Erythroblast (primary cell): ENCODE data around the gene LRP1B.

ENCODE experiments used
- GATA1 ChIP-seq: IDR thresholded peaks from 2 replicates; pipeline ENCODE4 v1.6.1; 2011; ENCODE audit warnings: low read depth, mild to moderate bottlenecking, control low read depth, low read length, moderate library complexity
- POLR2A ChIP-seq: IDR thresholded peaks from 2 replicates; pipeline ENCODE4 v1.6.1; 2011; ENCODE audit warnings: mild to moderate bottlenecking, low read length

DNA sequence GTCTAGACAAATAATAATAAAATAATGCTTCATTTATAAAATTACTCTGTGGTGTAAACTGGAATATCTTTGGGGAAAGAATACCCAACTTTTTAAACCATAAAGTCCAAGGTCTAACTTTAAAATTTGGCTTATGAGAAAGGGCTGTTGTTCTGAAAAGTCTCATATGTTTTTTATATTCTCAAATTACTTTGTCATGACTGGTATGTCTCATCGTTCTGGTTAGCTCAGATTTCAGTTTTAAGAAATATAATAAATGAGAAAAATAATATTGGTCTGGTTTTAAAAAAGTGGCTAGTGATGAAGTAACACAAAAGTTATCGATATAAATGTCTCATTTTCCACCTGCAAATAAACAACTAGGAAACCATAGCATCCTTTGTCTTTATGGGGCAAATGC, 1658.1 kb downstream of the LRP1B start:
- TF ChIP-seq POLR2A: no peak
- TF ChIP-seq GATA1: no peak
